GM23338 (cell line): Measurements from ENCODE around the gene DUSP10. TPM values are rescaled to one million over a fixed set of nuclear protein-coding genes. Genes with fewer than 3 reads are reported as not detected.

Experiments used
- ATAC-seq: fragments of 200-7000 bp; cut with Tn5 transposase; 3 replicates; pipeline ENCODE4 v1.9.1; 2020
- DNase-seq: peaks from one replicate; pipeline ENCODE4 v3.0.0-alpha.2; 2015; ENCODE audit warnings: low spot score
- H2AFZ ChIP-seq: fragments of 200-600 bp; sonication (generic); 2 replicates; pipeline ENCODE4 v1.8.0; 2016; ENCODE audit warnings: antibody characterized with exemption, mild to moderate bottlenecking, moderate library complexity
- H3F3A ChIP-seq: fragments of 200-600 bp; sonication (generic); replicated peaks from 2 replicates; pipeline ENCODE4 v1.8.0; 2017; ENCODE audit warnings: antibody characterized with exemption, mixed run types, low read depth
- H3K27ac ChIP-seq: fragments of 200-600 bp; sonication (generic); 2 replicates; pipeline ENCODE4 v1.6.1; 2016; ENCODE audit warnings: low read depth
- H3K27me3 ChIP-seq: fragments of 200-600 bp; sonication (generic); 2 replicates; pipeline ENCODE4 v1.8.0; 2016; ENCODE audit warnings: mild to moderate bottlenecking, mixed run types, moderate library complexity; ENCODE audit not compliant: insufficient read depth
- H3K36me3 ChIP-seq: fragments of 200-600 bp; sonication (generic); 2 replicates; pipeline ENCODE4 v1.8.0; 2016; ENCODE audit warnings: mild to moderate bottlenecking; ENCODE audit not compliant: insufficient read depth
- H3K4me1 ChIP-seq: fragments of 200-600 bp; sonication (generic); 2 replicates; pipeline ENCODE4 v1.8.0; 2016; ENCODE audit warnings: mild to moderate bottlenecking, moderate library complexity; ENCODE audit not compliant: insufficient read depth
- H3K4me2 ChIP-seq: fragments of 200-600 bp; sonication (generic); 2 replicates; pipeline ENCODE4 v1.7.1; 2017; ENCODE audit warnings: mixed run types
- H3K4me3 ChIP-seq: fragments of 200-600 bp; sonication (generic); 2 replicates; pipeline ENCODE4 v1.6.1; 2016; ENCODE audit warnings: mixed run types
- H3K79me2 ChIP-seq: fragments of 200-600 bp; sonication (generic); replicated peaks from 2 replicates; pipeline ENCODE4 v1.8.0; 2017; ENCODE audit warnings: mild to moderate bottlenecking; ENCODE audit not compliant: insufficient read depth
- H3K9me2 ChIP-seq: fragments of 200-600 bp; sonication (generic); 2 replicates; pipeline ENCODE4 v1.8.0; 2017; ENCODE audit not compliant: insufficient read depth
- H4K20me1 ChIP-seq: fragments of 200-600 bp; sonication (generic); replicated peaks from 2 replicates; pipeline ENCODE4 v1.8.0; 2017; ENCODE audit warnings: mild to moderate bottlenecking; ENCODE audit not compliant: insufficient read depth
- H3K27ac Mint-ChIP-seq: 2 replicates; pipeline ENCODE4 v1.8.0; 2020; ENCODE audit warnings: inconsistent platforms, mild to moderate bottlenecking, moderate library complexity, mixed read lengths
- H3K27me3 Mint-ChIP-seq: 3 replicates; pipeline ENCODE4 v1.8.0; 2022; ENCODE audit warnings: low read depth, mild to moderate bottlenecking, moderate library complexity, mixed read lengths, inconsistent platforms; ENCODE audit not compliant: insufficient read depth, poor library complexity
- H3K36me3 Mint-ChIP-seq: 3 replicates; pipeline ENCODE4 v1.8.0; 2021; ENCODE audit warnings: low read depth, mild to moderate bottlenecking, inconsistent platforms, moderate library complexity, mixed read lengths
- H3K4me1 Mint-ChIP-seq: 3 replicates; pipeline ENCODE4 v1.8.0; 2020; ENCODE audit warnings: mild to moderate bottlenecking, inconsistent platforms, mixed read lengths
- H3K4me3 Mint-ChIP-seq: 3 replicates; pipeline ENCODE4 v1.8.0; 2021; ENCODE audit warnings: moderate library complexity, mild to moderate bottlenecking, inconsistent platforms, mixed read lengths
- H3K9me3 Mint-ChIP-seq: 3 replicates; pipeline ENCODE4 v1.8.0; 2020; ENCODE audit warnings: moderate library complexity, mild to moderate bottlenecking, inconsistent platforms, mixed read lengths
- CREB1 ChIP-seq: fragments of 250-450 bp; sonication (Bioruptor Pico); IDR thresholded peaks from 2 replicates; pipeline ENCODE4 v1.5.0; 2020; ENCODE audit warnings: low read depth, mild to moderate bottlenecking, moderate library complexity
- CTCF ChIP-seq, 2 experiments: fragments of 200-600 bp in 1 of 2; sonication (generic) in 1 of 2; conservative IDR thresholded peaks; 2 replicates each; pipeline versions ENCODE4 v1.5.1 to v1.6.1; 2016 to 2017; ENCODE audit warnings: antibody characterized with exemption in 2 of 2, low read depth in 2 of 2, mild to moderate bottlenecking in 2 of 2, moderate library complexity in 1 of 2
- ETS1 ChIP-seq: IDR thresholded peaks from 2 replicates; pipeline ENCODE4 v1.6.1; 2016; ENCODE audit warnings: antibody characterized with exemption
- EZH2 ChIP-seq: fragments of 200-600 bp; sonication (generic); IDR thresholded peaks from one replicate; pipeline ENCODE4 v1.8.0; 2017; ENCODE audit warnings: antibody characterized with exemption, mild to moderate bottlenecking, low read depth; ENCODE audit not compliant: unreplicated experiment
- EZH2phosphoT487 ChIP-seq: fragments of 200-600 bp; sonication (generic); IDR thresholded peaks from one replicate; pipeline ENCODE4 v1.8.1; 2018; ENCODE audit warnings: antibody characterized with exemption; ENCODE audit not compliant: unreplicated experiment
- JUNB ChIP-seq: IDR thresholded peaks from one replicate; pipeline ENCODE4 v1.6.1; 2016; ENCODE audit warnings: antibody characterized with exemption; ENCODE audit not compliant: unreplicated experiment
- NANOG ChIP-seq: IDR thresholded peaks from 2 replicates; pipeline ENCODE4 v1.6.1; 2016; ENCODE audit warnings: antibody characterized with exemption, borderline replicate concordance
- POLR2AphosphoS5 ChIP-seq: IDR thresholded peaks from 2 replicates; pipeline ENCODE4 v1.6.1; 2016; ENCODE audit warnings: antibody characterized with exemption, low read depth
- REST ChIP-seq: IDR thresholded peaks from one replicate; pipeline ENCODE4 v1.6.1; 2018; ENCODE audit warnings: antibody characterized with exemption; ENCODE audit not compliant: unreplicated experiment
- ZNF114 ChIP-seq: fragments of 250-450 bp; sonication (Bioruptor Pico); IDR thresholded peaks from 2 replicates; pipeline ENCODE4 v1.5.0; 2020; ENCODE audit warnings: mild to moderate bottlenecking, moderate library complexity
- ZNF331 ChIP-seq: fragments of 250-450 bp; sonication (Bioruptor Pico); IDR thresholded peaks from 2 replicates; pipeline ENCODE4 v1.5.0; 2020; ENCODE audit warnings: low read depth, mild to moderate bottlenecking, moderate library complexity
- ZNF462 ChIP-seq: fragments of 250-450 bp; sonication (Bioruptor Pico); IDR thresholded peaks from 2 replicates; pipeline ENCODE4 v1.5.0; 2020; ENCODE audit warnings: mild to moderate bottlenecking, moderate library complexity
- polyA plus RNA-seq: library from polyadenylated mRNA; unstranded; fragments of >200 nt; fragmentation: Nextera tagmentation; extraction: Ambion mirVana; gene quantifications from 2 replicates; pipeline ENCODE4 v1.2.1, GENCODE V29; 2016
- total RNA-seq: library from RNA; depleted of rRNA; stranded (reverse); fragments of >200 nt; shearing (Covaris generic); gene quantifications from 2 replicates; pipeline ENCODE4 v1.2.3, GENCODE V29; 2014

DUSP10 gene
- total and polyA plus RNA-seq, 2 experiments from 2014 or later = 1.5 to 1.6 TPM

- TF ChIP-seq REST = no peak
- TF ChIP-seq JUNB = no peak
- TF ChIP-seq ZNF331 = no peak
- TF ChIP-seq ZNF114 (CRISPR knock-in tag) = no peak
- TF ChIP-seq EZH2 = no peak
- no peak for TF ChIP-seq POLR2AphosphoS5
- TF ChIP-seq CREB1 (CRISPR knock-in tag) = no peak
- no peak for TF ChIP-seq EZH2phosphoT487
- TF ChIP-seq CTCF (conservative IDR thresholded peaks at IDR 0.05; ENCODE audit: low read depth in 2 of 2) = no peak
- TF ChIP-seq NANOG = no peak
- no peak for TF ChIP-seq ETS1
Measured at GRCh38 chr1:221765527-221765926, 23.6 kb upstream of the DUSP10 start (continued).

GRCh38 chr1:221762121-221762520 lies 20.2 kb upstream of the DUSP10 start:
- no peak overlapping the region for H3K4me3 ChIP-seq
- no peaks in the 10 kb centered on the region for H3K9me3 Mint-ChIP-seq
- DNase-seq (no peak), ATAC-seq (no peak)
- no peaks in the 10 kb centered on the region for H3K36me3 ChIP-seq
- H3F3A ChIP-seq = no peaks in the 10 kb centered on the region
- no peaks in the 10 kb centered on the region for H3K27me3 Mint-ChIP-seq
- H2AFZ ChIP-seq = no peak overlapping the region
- H4K20me1 ChIP-seq = no peaks in the 10 kb centered on the region
- H3K4me2 ChIP-seq = no peak overlapping the region
- H3K4me1 ChIP-seq = no peaks in the 10 kb centered on the region
- no peak overlapping the region for H3K27ac ChIP-seq
- H3K36me3 Mint-ChIP-seq = no peaks in the 10 kb centered on the region
- H3K79me2 ChIP-seq = no peaks in the 10 kb centered on the region
- no peaks in the 10 kb centered on the region for H3K4me1 Mint-ChIP-seq
- no peak overlapping the region for H3K27ac Mint-ChIP-seq
- H3K9me2 ChIP-seq = peaks cover 7% of the 10 kb centered on the region; the same call in 1 of the 2 replicates
- no peaks in the 10 kb centered on the region for H3K27me3 ChIP-seq
- H3K4me3 Mint-ChIP-seq = no peak overlapping the region
- no peak for TF ChIP-seq JUNB
- no peak for TF ChIP-seq CTCF (conservative IDR thresholded peaks at IDR 0.05; ENCODE audit: low read depth in 2 of 2)
- no peak for TF ChIP-seq ZNF462 (CRISPR knock-in tag)
